WERI-Rb-1 (cell line): Measurements from ENCODE around the gene TMEM106B.

ENCODE experiments used
- DNase-seq: peaks from one replicate; pipeline ENCODE4 v3.0.0-alpha.2; 2020
- H3K27ac ChIP-seq: fragments of 250-450 bp; sonication (Bioruptor Pico); 2 replicates; pipeline ENCODE4 v1.5.1; 2020; ENCODE audit warnings: mild to moderate bottlenecking, moderate library complexity
- H3K27me3 ChIP-seq: fragments of 250-450 bp; sonication (Bioruptor Pico); 2 replicates; pipeline ENCODE4 v1.5.1; 2021; ENCODE audit warnings: mild to moderate bottlenecking, low read depth, moderate library complexity; ENCODE audit not compliant: insufficient read depth, severe bottlenecking
- H3K36me3 ChIP-seq: fragments of 250-450 bp; sonication (Bioruptor Pico); 2 replicates; pipeline ENCODE4 v1.5.1; 2020; ENCODE audit warnings: mild to moderate bottlenecking, moderate library complexity
- H3K4me3 ChIP-seq: 2 replicates; pipeline ENCODE4 v1.5.1; 2011; ENCODE audit warnings: low read depth, mild to moderate bottlenecking, control low read depth, low read length
- H3K9me3 ChIP-seq: fragments of 250-450 bp; sonication (Bioruptor Pico); 2 replicates; pipeline ENCODE4 v1.5.1; 2021; ENCODE audit warnings: mild to moderate bottlenecking, moderate library complexity; ENCODE audit not compliant: severe bottlenecking
- CTCF ChIP-seq: IDR thresholded peaks from 2 replicates; pipeline ENCODE4 v1.5.1; 2011; ENCODE audit warnings: low read depth, mild to moderate bottlenecking, control low read depth, inconsistent platforms, low read length

TMEM106B gene

GRCh38 chr7:12267542-12267941, 56.4 kb downstream of the TMEM106B start:
- Histone ChIP-seq H3K9me3 (no peaks in the 10 kb centered on the region), H3K27me3 (no peaks in the 10 kb centered on the region), H3K4me3 (no peak overlapping the region), H3K27ac (no peak overlapping the region), H3K36me3 (no peaks in the 10 kb centered on the region)
- TF ChIP-seq CTCF, result no peak
- no peak for DNase-seq

GRCh38 chr7:12269100-12269895, 58.2 kb downstream of the TMEM106B start:
- Histone ChIP-seq H3K27ac (no peak overlapping the region), H3K27me3 (no peaks in the 10 kb centered on the region), H3K36me3 (no peaks in the 10 kb centered on the region), H3K9me3 (no peaks in the 10 kb centered on the region), H3K4me3 (no peak overlapping the region)
- TF ChIP-seq CTCF, result no peak
- DNase-seq, result no peak

GRCh38 chr7:12281038-12281437, 69.9 kb downstream of the TMEM106B start:
- no peak for DNase-seq
- TF ChIP-seq CTCF, result no peak
- Histone ChIP-seq H3K27ac (no peak overlapping the region), H3K9me3 (no peaks in the 10 kb centered on the region), H3K4me3 (no peak overlapping the region), H3K27me3 (no peaks in the 10 kb centered on the region), H3K36me3 (no peaks in the 10 kb centered on the region)

GRCh38 chr7:12287901-12288300, 76.8 kb downstream of the TMEM106B start:
- no peaks in the 10 kb centered on the region for H3K9me3 ChIP-seq
- H3K27me3 ChIP-seq, result no peaks in the 10 kb centered on the region
- no peaks in the 10 kb centered on the region for H3K36me3 ChIP-seq
- H3K4me3 ChIP-seq, result no peak overlapping the region
- no peak for DNase-seq
- no peak for TF ChIP-seq CTCF
- H3K27ac ChIP-seq, result no peak overlapping the region

- Histone ChIP-seq H3K4me3 (no peak overlapping the region), H3K27ac (no peak overlapping the region), H3K9me3 (no peaks in the 10 kb centered on the region), H3K36me3 (no peaks in the 10 kb centered on the region), H3K27me3 (no peaks in the 10 kb centered on the region)
- DNase-seq, result no peak
- TF ChIP-seq CTCF, result no peak
Measured at GRCh38 chr7:12289996-12290395, 78.9 kb downstream of the TMEM106B start.

- H3K36me3 ChIP-seq, result no peaks in the 10 kb centered on the region
- H3K27ac ChIP-seq, result no peak overlapping the region
- no peaks in the 10 kb centered on the region for H3K9me3 ChIP-seq
- H3K4me3 ChIP-seq, result no peak overlapping the region
- TF ChIP-seq CTCF, result no peak
- no peaks in the 10 kb centered on the region for H3K27me3 ChIP-seq
- no peak for DNase-seq
Measured at GRCh38 chr7:12290761-12291160, 79.7 kb downstream of the TMEM106B start.
